HepG2 (cell line): ENCODE data around the gene HOXA5.

Experiments used
- BCL3 ChIP-seq: sonication (generic); formaldehyde crosslinking; IDR thresholded peaks from 2 replicates; pipeline ENCODE4 v1.5.1; 2020; ENCODE audit warnings: mild to moderate bottlenecking, missing genetic modification reagents, moderate library complexity
- CBX5 ChIP-seq: sonication (generic); formaldehyde crosslinking; IDR thresholded peaks from 2 replicates; pipeline ENCODE4 v1.4.0; 2020; ENCODE audit warnings: missing genetic modification reagents, borderline replicate concordance
- CTCF ChIP-seq: sonication (generic); formaldehyde crosslinking; IDR thresholded peaks from 2 replicates; pipeline ENCODE4 v1.5.0; 2020; ENCODE audit warnings: mild to moderate bottlenecking, missing genetic modification reagents, moderate library complexity
- ELF1 ChIP-seq: sonication (generic); formaldehyde crosslinking; IDR thresholded peaks from 2 replicates; pipeline ENCODE4 v1.4.0; 2020; ENCODE audit warnings: missing genetic modification reagents
- HINFP ChIP-seq: sonication (generic); formaldehyde crosslinking; IDR thresholded peaks from 2 replicates; pipeline ENCODE4 v1.4.0; 2020; ENCODE audit warnings: low read depth, mild to moderate bottlenecking, missing genetic modification reagents
- NR2F1 ChIP-seq, 2 experiments: fragments of 450-650 bp in 1 of 2; formaldehyde crosslinking in 1 of 2; IDR thresholded peaks; 2 replicates each; pipeline versions ENCODE4 v1.5.0 to v1.6.1; 2016 to 2020; ENCODE audit warnings: mild to moderate bottlenecking in 1 of 2, missing compliant biosample characterization in 1 of 2, missing genetic modification reagents in 1 of 2, moderate library complexity in 1 of 2
- NR3C1 ChIP-seq: sonication (generic); formaldehyde crosslinking; IDR thresholded peaks from 2 replicates; pipeline ENCODE4 v1.4.0; 2020; ENCODE audit warnings: missing genetic modification reagents
- POLR2A ChIP-seq, 2 experiments: IDR thresholded peaks; 2 replicates each; pipeline ENCODE4 v1.6.1; 2011; ENCODE audit warnings: low read depth in 2 of 2, low read length in 2 of 2, mild to moderate bottlenecking in 1 of 2, moderate library complexity in 1 of 2; ENCODE audit not compliant: insufficient read depth in 1 of 2
- SP5 ChIP-seq: IDR thresholded peaks from 2 replicates; pipeline ENCODE4 v1.6.1; 2016; ENCODE audit warnings: low read depth, borderline replicate concordance
- TBP ChIP-seq: sonication (generic); formaldehyde crosslinking; IDR thresholded peaks from 2 replicates; pipeline ENCODE4 v1.5.0; 2020; ENCODE audit warnings: missing genetic modification reagents
- UBTF ChIP-seq: sonication (generic); formaldehyde crosslinking; IDR thresholded peaks from 2 replicates; pipeline ENCODE4 v1.4.0; 2020; ENCODE audit warnings: mild to moderate bottlenecking, missing genetic modification reagents
- ZHX1 ChIP-seq: sonication (generic); formaldehyde crosslinking; IDR thresholded peaks from 2 replicates; pipeline ENCODE4 v1.8.1; 2022; ENCODE audit warnings: low read depth, mild to moderate bottlenecking, missing genetic modification reagents

GRCh38 chr7:27174874-27175625, 31.6 kb upstream of the HOXA5 start:
- no peak for TF ChIP-seq CTCF (CRISPR knock-in tag)
- TF ChIP-seq CBX5 (CRISPR knock-in tag) = no peak
- TF ChIP-seq NR2F1 (CRISPR knock-in tag; IDR thresholded peaks at IDR 0.05) = no peak
- no peak for TF ChIP-seq UBTF (CRISPR knock-in tag)
- TF ChIP-seq POLR2A (IDR thresholded peaks at IDR 0.05; ENCODE audit: insufficient read depth in 1 of 2, low read depth in 2 of 2, low read length in 2 of 2) = no peak
- TF ChIP-seq BCL3 (CRISPR knock-in tag) = no peak
- TF ChIP-seq NR3C1 = no peak
- TF ChIP-seq TBP (CRISPR knock-in tag) = no peak
- no peak for TF ChIP-seq ZHX1 (CRISPR knock-in tag)
- no peak for TF ChIP-seq HINFP
- TF ChIP-seq ELF1 = no peak
- TF ChIP-seq SP5 = no peak
